Neural cell (in vitro differentiated cells): Measurements from ENCODE around the gene NRL.

Source experiments
- EP300 ChIP-seq: fragments of 450-650 bp; conservative IDR thresholded peaks from 2 replicates; pipeline ENCODE4 v1.6.1; 2014; ENCODE audit warnings: antibody characterized with exemption, mild to moderate bottlenecking, moderate library complexity; ENCODE audit not compliant: poor library complexity, severe bottlenecking
- MXI1 ChIP-seq: fragments of 450-650 bp; conservative IDR thresholded peaks from 2 replicates; pipeline ENCODE4 v1.6.1; 2014; ENCODE audit warnings: antibody characterized with exemption, mild to moderate bottlenecking; ENCODE audit not compliant: poor library complexity, severe bottlenecking
- POLR2AphosphoS5 ChIP-seq: IDR thresholded peaks from 2 replicates; pipeline ENCODE4 v1.6.1; 2012
- RAD21 ChIP-seq: fragments of 450-650 bp; conservative IDR thresholded peaks from 2 replicates; pipeline ENCODE4 v1.6.1; 2014; ENCODE audit warnings: antibody characterized with exemption, mild to moderate bottlenecking, moderate library complexity
- TF ChIP-seq, protein P1 (sequence below): fragments of 450-650 bp; IDR thresholded peaks from 2 replicates; pipeline ENCODE4 v1.5.1; 2014; ENCODE audit warnings: antibody characterized with exemption, mild to moderate bottlenecking, moderate library complexity; ENCODE audit not compliant: poor library complexity, severe bottlenecking
- TF ChIP-seq, protein P2 (sequence below): IDR thresholded peaks from 2 replicates; pipeline ENCODE4 v1.6.1; 2012; ENCODE audit warnings: borderline replicate concordance

DNA sequence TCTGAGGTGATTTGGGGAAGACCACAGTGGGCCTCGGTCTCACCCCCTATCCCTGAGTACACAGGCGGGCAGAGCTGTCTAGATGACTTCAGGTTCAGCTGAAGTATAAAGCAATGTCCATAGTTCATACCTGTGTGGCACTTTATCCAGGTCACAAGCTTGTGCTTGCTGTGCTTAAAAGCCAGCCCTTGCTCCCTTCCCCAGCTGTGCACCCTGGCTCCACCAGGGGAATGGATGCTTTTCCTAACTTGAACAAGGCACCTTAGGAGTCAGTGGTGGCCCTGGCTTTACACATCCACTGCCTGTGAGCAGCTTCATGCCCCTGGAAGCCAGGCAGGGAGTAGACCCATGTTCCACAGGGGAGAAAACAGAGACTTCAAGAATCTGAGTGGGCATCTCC lies 57.5 kb downstream of the NRL start:
- no peak for TF ChIP-seq RAD21
- TF ChIP-seq, protein P1, sequence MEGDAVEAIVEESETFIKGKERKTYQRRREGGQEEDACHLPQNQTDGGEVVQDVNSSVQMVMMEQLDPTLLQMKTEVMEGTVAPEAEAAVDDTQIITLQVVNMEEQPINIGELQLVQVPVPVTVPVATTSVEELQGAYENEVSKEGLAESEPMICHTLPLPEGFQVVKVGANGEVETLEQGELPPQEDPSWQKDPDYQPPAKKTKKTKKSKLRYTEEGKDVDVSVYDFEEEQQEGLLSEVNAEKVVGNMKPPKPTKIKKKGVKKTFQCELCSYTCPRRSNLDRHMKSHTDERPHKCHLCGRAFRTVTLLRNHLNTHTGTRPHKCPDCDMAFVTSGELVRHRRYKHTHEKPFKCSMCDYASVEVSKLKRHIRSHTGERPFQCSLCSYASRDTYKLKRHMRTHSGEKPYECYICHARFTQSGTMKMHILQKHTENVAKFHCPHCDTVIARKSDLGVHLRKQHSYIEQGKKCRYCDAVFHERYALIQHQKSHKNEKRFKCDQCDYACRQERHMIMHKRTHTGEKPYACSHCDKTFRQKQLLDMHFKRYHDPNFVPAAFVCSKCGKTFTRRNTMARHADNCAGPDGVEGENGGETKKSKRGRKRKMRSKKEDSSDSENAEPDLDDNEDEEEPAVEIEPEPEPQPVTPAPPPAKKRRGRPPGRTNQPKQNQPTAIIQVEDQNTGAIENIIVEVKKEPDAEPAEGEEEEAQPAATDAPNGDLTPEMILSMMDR: no peak
- no peak for TF ChIP-seq EP300
- no peak for TF ChIP-seq POLR2AphosphoS5
- no peak for TF ChIP-seq MXI1
- TF ChIP-seq, protein P2, sequence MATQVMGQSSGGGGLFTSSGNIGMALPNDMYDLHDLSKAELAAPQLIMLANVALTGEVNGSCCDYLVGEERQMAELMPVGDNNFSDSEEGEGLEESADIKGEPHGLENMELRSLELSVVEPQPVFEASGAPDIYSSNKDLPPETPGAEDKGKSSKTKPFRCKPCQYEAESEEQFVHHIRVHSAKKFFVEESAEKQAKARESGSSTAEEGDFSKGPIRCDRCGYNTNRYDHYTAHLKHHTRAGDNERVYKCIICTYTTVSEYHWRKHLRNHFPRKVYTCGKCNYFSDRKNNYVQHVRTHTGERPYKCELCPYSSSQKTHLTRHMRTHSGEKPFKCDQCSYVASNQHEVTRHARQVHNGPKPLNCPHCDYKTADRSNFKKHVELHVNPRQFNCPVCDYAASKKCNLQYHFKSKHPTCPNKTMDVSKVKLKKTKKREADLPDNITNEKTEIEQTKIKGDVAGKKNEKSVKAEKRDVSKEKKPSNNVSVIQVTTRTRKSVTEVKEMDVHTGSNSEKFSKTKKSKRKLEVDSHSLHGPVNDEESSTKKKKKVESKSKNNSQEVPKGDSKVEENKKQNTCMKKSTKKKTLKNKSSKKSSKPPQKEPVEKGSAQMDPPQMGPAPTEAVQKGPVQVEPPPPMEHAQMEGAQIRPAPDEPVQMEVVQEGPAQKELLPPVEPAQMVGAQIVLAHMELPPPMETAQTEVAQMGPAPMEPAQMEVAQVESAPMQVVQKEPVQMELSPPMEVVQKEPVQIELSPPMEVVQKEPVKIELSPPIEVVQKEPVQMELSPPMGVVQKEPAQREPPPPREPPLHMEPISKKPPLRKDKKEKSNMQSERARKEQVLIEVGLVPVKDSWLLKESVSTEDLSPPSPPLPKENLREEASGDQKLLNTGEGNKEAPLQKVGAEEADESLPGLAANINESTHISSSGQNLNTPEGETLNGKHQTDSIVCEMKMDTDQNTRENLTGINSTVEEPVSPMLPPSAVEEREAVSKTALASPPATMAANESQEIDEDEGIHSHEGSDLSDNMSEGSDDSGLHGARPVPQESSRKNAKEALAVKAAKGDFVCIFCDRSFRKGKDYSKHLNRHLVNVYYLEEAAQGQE: no peak
